Suppressor macrophage treated with lipopolysaccharide for 1 hour (primary cell): ENCODE data around the gene LARGE1.

ENCODE experiments used
- DNase-seq, 3 donors: peaks; one replicate each; pipeline ENCODE4 v3.0.0-alpha.2; 2020 to 2022

LARGE1 gene

GRCh38 chr22:33817512-33818127 lies 102.7 kb downstream of the LARGE1 start:
- no peak for DNase-seq

GRCh38 chr22:33812360-33812977 lies 107.8 kb downstream of the LARGE1 start:
- DNase-seq = no peak

GRCh38 chr22:33811686-33812085 lies 108.6 kb downstream of the LARGE1 start:
- DNase-seq = no peak

- no peak for DNase-seq
Measured at GRCh38 chr22:33811208-33811607, 109.1 kb downstream of the LARGE1 start.

- DNase-seq = no peak
Measured at GRCh38 chr22:33807470-33807869, 112.8 kb downstream of the LARGE1 start.

- DNase-seq = no peak
Measured at GRCh38 chr22:33806191-33806590, 114.1 kb downstream of the LARGE1 start.

GRCh38 chr22:33803371-33804282 lies 116.6 kb downstream of the LARGE1 start:
- no peak for DNase-seq

GRCh38 chr22:33798401-33798800 lies 121.9 kb downstream of the LARGE1 start:
- DNase-seq = no peak

- no peak for DNase-seq
Measured at GRCh38 chr22:33796494-33796893, 123.8 kb downstream of the LARGE1 start.

- DNase-seq = no peak
Measured at GRCh38 chr22:33793475-33793874, 126.8 kb downstream of the LARGE1 start.

GRCh38 chr22:33792832-33793231 lies 127.4 kb downstream of the LARGE1 start:
- no peak for DNase-seq

GRCh38 chr22:33789690-33790253 lies 130.5 kb downstream of the LARGE1 start:
- DNase-seq = no peak

- DNase-seq = no peak
Measured at GRCh38 chr22:33788927-33789326, 131.3 kb downstream of the LARGE1 start.

GRCh38 chr22:33787645-33788456 lies 132.4 kb downstream of the LARGE1 start:
- DNase-seq = no peak

- DNase-seq = no peak
Measured at GRCh38 chr22:33786149-33786548, 134.1 kb downstream of the LARGE1 start.

GRCh38 chr22:33785283-33785968 lies 134.8 kb downstream of the LARGE1 start:
- DNase-seq = no peak

- DNase-seq = no peak
Measured at GRCh38 chr22:33781411-33781810, 138.9 kb downstream of the LARGE1 start.

GRCh38 chr22:33780531-33781136 lies 139.6 kb downstream of the LARGE1 start:
- no peak for DNase-seq

GRCh38 chr22:33779243-33779642 lies 141.0 kb downstream of the LARGE1 start:
- DNase-seq = no peak

- DNase-seq = no peak
Measured at GRCh38 chr22:33776491-33776890, 143.8 kb downstream of the LARGE1 start.

GRCh38 chr22:33774781-33775180 lies 145.5 kb downstream of the LARGE1 start:
- no peak for DNase-seq

- no peak for DNase-seq
Measured at GRCh38 chr22:33772745-33773144, 147.5 kb downstream of the LARGE1 start.
